GM18511 (cell line): Measurements from ENCODE around the gene P2RX3.
"Not testable (repeated sequence)": the region's sequence is repeated elsewhere in the genome, so short reads cannot be mapped to it uniquely, and the experiment has no call there.

Experiments
- ATAC-seq: cut with Tn5 transposase; IDR thresholded peaks from one replicate; pipeline ENCODE4 v1.9.1; 2021; ENCODE audit warnings: mild to moderate bottlenecking, moderate library complexity; ENCODE audit not compliant: unreplicated experiment

Gene P2RX3

DNA sequence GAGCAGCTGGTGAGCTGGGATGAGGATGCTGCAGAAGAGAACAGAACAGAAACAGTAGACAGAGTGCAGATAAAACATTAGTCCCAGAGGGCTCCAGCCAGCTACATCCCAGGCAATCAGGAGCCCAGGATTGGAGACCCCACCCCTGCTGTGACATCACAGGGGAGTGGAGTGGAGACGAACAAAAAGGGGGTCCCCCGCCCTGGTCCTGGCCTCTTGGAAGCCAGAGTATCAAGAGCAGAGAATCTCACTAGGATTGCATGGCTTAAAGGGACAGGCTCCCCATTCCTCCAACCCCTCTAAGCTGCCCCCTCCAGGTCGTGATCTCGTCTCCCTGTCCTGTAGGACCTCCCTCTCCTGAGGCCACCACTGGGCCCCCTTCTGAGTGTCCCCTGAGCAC, at the start of gene P2RX3:
TSS of gene P2RX3 (plus strand) at position 211 of the 400 bp plus-strand sequence. CDS start 199 bp downstream, outside the sequence.
- ATAC-seq, result no peak

- ATAC-seq, result no peak
Measured at GRCh38 chr11:57288771-57289579, 49.2 kb upstream of the P2RX3 start.

DNA sequence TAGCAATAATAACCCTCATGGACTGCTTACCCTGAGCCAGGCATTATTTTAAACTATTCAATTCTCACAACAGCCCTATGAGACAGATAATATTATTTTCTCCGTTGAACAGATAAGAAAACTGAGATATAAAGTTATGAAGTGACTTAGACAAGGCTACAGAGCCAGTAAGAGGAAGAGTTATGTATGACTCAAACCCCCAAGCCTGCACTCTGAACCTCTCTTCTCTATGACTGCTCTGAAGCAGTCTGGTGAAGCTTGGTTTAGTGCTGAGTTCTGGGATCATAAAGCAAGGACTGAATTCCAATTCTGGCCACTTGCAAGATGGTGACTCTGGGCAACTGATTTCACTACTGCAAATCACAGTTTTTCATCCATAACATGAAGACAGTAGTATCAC, 47.9 kb upstream of the P2RX3 start:
- ATAC-seq, result no peak

- no peak for ATAC-seq
Measured at GRCh38 chr11:57294225-57295131, 43.7 kb upstream of the P2RX3 start.

GRCh38 chr11:57296205-57296604, 41.9 kb upstream of the P2RX3 start:
- ATAC-seq, result not testable (repeated sequence)

GRCh38 chr11:57297221-57297620, 40.9 kb upstream of the P2RX3 start:
- no peak for ATAC-seq

- ATAC-seq, result no peak
Measured at GRCh38 chr11:57299150-57299737, 38.9 kb upstream of the P2RX3 start.

DNA sequence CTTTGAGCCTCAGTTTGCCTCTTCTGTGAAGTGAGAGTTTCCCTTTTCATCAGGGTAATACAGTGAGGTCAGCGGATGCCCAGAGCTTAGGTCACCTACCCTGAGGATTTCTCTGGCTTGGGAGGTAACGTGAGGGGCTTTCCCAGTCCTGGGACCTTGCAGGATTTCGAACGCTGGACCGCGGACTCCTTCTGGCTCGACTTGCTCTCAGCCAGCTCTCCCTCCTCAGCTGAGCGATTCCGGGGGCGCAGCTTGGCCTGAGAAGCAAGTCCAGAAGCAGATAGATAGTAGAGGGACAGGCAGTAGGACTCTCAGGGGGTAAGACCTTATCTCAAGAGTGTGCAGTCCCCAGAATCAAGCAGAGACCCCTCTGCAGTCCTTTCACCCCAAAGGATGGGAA, 37.4 kb upstream of the P2RX3 start:
- ATAC-seq, result no peak

GRCh38 chr11:57301711-57302423, 36.3 kb upstream of the P2RX3 start:
- no peak for ATAC-seq

GRCh38 chr11:57302489-57302888, 35.7 kb upstream of the P2RX3 start:
- ATAC-seq, result no peak

DNA sequence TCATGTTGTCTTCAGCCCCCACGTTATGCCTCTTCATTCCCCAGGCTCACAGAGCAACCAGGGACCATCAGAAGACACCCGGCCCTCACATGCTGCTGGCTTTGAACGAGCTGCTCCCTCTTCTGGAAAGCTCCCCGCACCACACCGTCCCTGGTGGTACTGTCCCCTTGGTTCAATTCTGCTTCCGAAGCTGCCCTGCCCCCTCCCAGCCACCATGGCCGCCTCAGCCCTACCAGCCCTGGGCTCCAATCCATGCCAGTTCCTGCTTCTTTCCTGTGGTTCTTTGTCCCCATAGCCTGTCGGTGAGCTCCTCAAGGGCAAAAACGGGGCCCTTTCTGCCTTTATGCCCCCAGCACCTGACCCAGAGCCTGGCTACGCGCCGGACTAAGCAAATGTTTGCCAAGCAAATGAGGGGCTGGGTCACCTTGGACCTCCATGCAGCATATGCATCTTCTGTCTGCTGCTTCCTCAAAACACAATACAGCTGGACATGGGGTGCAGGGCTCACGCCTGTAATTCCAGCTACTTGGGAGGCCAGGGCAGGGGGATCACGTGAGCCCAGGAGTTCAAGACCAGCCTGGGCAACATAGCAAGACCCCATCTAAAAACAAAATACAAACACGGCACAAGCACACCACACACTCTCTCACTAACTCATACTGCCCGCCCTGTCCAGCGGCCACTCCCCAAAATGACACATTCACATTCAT, 34.7 kb upstream of the P2RX3 start:
- ATAC-seq, result no peak

DNA sequence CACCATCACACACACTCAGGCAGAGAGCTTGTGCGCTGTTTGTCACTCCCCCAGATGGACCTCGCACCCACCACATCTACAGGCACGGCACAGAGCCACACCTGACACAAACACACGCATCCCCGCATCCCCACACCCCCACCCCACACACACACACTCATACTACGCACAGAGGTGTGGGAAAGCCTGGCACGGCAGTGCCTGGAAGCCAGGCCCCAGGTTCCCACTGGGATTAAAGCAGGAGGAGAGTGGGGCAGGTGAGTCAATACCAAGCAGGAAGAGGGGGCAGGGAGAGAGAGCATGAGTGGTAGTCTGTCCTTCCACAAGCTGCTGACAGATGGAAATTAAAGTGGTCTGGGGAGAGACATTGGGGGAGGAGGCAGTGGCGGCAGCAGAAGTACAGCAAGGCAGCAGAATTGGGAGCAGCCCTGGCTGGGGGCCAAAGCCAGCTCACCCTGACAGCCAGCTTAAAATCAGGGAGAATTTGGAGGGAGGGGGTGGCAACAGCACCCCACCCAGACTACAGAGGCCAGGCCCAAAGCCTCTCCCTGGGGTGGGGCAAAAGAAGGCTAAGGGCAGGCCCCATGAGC, 34.1 kb upstream of the P2RX3 start:
- ATAC-seq, result no peak

- ATAC-seq, result no peak
Measured at GRCh38 chr11:57305523-57305922, 32.6 kb upstream of the P2RX3 start.

GRCh38 chr11:57306161-57306876, 31.8 kb upstream of the P2RX3 start:
- ATAC-seq, result no peak

DNA sequence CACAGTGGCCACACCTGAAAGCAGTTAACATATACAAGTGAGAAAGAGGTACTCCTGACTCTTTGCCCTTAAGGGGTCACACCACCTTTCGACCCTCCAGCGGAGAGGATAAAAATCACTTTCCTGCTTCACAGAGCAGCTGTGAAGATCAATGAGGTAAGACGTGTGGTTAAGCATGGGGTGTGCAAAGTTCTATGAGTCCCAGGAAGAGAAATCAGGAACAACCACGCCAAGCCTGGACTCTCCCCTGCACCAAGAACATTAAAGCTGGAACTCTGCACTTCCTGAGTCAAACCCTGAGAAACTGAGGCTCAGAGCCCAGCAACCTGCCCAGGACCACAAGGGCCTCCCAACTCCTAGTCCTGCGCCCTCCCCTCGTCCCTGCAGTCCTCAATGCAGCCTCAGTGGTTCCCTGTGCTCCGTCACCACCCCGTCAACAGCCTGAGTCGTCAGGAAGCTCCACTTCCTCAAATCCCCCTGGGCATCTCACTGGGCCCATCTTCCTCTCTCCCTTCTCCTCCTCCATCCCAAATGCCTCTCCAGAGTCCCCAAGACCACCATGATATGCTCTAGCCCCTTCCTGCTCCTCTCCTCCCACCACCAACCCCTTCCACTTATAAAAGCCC, 31.1 kb upstream of the P2RX3 start:
- ATAC-seq, result no peak

DNA sequence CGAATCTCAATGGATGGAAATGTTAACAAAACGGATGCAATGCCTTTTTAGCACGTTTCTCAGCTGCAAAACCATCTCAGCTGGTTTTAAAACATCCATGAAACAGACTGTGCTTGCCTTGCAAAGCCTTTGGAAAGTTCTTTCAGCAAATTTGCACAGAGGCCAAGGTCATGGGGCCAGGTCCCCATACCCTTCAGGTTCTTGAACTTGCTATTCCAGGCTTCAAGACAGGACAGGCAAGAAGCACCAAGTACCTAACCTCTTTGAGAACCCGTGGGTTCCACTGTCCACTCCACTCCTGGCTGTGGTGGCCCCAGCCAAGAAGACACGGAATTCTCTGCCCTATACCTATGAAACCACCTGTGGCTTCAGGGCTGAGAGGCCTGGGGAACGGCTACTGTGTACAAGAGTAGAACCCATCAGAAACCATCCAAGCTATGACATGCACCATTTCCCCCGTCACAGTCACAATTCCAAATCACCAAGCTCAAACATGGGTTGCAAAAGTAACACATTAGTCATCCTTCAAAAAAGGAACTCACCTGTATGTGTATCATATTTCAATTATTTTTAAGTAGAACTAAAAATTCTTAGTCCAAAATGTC, 30.4 kb upstream of the P2RX3 start:
- no peak for ATAC-seq

GRCh38 chr11:57308426-57309060, 29.6 kb upstream of the P2RX3 start:
- ATAC-seq, result no peak
